ENCODE measurements around the gene PCSK4.
A peak's percentile ranks its signal among the peaks of the same experiment; 100 is the strongest.

PCSK4 gene

DNA sequence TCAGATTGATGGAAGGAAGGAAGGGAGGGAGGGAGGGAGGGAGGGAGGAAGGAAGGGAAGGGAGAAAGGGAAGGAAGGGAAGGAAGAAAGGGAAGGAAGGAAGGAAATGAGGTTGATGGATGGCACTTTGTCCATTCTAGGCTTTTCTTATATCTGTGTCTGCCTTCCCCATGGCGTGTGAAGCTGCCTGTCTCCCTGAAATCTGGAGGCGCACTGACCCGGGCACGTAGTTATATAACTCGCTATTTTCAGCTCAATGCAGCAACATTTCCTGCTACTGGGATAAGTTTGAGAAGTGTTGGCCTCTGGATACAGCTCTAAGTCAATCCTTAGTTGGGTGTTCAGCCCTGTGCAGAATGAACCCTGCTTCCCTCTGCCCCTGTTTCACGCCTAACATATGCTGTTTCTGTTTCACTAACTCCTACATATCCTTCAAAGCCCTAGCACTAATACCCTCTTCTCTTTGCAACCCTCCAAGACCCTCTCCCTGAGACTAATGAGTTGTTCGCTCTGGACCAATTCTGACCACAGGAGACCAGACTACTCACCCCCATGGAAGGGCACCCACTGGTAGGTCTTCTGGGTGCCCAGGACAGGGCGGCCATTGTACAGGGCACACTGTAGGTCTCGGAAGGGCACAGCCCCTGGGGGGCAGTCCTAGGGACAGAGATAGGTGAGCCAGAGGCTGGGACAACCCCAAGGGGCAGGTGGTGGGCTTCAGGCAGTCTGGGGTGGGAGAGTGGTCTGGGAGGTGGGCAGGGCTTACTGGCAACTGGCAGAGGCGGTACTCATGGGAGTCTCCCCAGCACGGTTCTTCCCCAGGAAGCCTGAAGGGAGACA, 19.7 kb upstream of the PCSK4 start:
- TF ChIP-seq, protein P1, sequence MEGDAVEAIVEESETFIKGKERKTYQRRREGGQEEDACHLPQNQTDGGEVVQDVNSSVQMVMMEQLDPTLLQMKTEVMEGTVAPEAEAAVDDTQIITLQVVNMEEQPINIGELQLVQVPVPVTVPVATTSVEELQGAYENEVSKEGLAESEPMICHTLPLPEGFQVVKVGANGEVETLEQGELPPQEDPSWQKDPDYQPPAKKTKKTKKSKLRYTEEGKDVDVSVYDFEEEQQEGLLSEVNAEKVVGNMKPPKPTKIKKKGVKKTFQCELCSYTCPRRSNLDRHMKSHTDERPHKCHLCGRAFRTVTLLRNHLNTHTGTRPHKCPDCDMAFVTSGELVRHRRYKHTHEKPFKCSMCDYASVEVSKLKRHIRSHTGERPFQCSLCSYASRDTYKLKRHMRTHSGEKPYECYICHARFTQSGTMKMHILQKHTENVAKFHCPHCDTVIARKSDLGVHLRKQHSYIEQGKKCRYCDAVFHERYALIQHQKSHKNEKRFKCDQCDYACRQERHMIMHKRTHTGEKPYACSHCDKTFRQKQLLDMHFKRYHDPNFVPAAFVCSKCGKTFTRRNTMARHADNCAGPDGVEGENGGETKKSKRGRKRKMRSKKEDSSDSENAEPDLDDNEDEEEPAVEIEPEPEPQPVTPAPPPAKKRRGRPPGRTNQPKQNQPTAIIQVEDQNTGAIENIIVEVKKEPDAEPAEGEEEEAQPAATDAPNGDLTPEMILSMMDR (IDR thresholded peaks at IDR 0.05; ENCODE audit: extremely low read depth, insufficient read depth, missing control alignments): no peak
- no peak for DNase-seq (ENCODE audit: low spot score)
- in situ Hi-C loops (cut with MboI; ENCODE audit: low pct_unique_long_range_greater_than_20kb, low sequenced_read_pairs, unreplicated experiment): no loop called here

DNA sequence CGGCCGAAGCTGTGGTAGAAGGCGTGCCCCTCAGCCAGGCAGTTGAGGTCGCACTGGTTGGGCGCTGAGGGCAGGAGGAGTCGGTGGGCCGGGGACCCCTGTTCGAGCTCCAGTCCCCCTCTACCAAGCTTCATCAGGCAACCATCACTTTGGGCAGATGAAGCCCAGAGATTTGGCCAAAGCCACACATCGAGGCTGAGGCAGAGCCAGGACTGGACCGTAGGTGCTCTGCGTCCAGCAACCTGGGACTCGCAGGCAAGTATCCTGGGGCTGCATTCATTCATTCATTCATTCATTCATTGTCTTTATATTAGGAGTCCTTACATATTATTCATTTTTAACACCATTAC, 18.3 kb upstream of the PCSK4 start:
- in situ Hi-C loops (cut with MboI; ENCODE audit: low pct_unique_long_range_greater_than_20kb, low sequenced_read_pairs, unreplicated experiment): no loop called here
- DNase-seq (ENCODE audit: low spot score): no peak
- TF ChIP-seq, protein P1 (IDR thresholded peaks at IDR 0.05; ENCODE audit: extremely low read depth, insufficient read depth, missing control alignments): no peak

DNA sequence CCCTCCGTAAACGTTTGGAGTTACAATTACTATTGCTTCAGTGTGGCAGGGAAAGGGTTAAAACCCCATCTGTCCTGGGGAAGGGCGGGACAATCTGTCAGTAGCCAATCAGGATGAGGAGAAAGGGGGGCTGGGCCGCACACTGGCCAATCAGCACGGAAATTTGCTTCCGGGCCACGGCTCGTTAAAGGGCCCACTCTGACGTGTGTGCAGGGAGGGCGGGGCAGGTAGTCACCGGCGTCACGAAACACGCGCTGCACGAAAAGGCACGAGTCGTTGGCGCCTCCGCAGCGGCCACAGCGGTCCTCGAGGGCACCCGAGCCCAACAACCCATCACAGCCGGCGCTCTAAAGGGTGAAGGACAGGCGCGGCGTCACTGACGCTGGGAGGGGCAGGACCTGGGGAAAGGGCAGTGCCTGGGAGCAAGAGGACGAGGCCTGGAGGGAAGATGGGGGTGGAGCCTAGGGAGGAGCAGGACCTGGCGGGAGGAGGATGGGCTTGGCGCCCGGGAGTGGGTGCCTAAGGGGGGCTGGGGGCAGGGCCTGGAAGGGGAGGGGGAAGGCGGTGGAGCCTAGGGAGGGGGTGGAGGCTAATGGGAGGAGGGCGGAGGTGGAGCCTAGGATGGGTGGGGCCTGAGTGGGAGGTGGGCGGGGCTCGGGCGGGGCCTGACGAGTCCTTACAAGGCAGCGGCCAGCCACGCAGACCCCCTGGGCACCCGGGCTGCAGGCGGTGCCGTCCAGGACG, 17.8 kb upstream of the PCSK4 start:
- DNase-seq (ENCODE audit: low spot score): peak; percentile 99
- TF ChIP-seq, protein P1 (IDR thresholded peaks at IDR 0.05; ENCODE audit: extremely low read depth, insufficient read depth, missing control alignments): no peak
- in situ Hi-C loops (cut with MboI; ENCODE audit: low pct_unique_long_range_greater_than_20kb, low sequenced_read_pairs, unreplicated experiment): no loop called here

DNA sequence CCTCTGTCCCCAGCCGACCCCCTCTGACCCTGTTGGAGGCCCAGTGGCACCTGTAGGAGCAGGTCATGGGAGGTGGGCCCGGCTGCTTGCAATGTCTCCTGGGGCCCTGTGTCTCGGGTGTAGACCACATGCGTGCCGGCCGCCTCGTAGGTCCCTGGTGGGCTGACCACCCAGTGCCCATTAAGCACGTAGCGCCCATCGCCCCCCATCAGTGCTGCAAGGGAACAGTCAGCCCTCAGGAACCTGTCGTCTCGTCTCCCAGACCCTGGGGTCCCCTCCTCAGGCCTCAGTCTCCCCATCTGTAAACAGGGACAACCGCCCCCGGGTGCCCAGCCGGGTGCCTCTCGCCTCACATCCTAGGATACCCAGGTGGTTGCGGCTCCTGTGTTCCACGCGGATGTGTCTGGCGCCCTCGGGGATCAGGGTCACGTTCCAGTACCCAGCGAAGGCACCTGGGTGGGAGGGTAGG, 17.1 kb upstream of the PCSK4 start:
- in situ Hi-C loops (cut with MboI; ENCODE audit: low pct_unique_long_range_greater_than_20kb, low sequenced_read_pairs, unreplicated experiment): no loop called here
- no peak for DNase-seq (ENCODE audit: low spot score)
- TF ChIP-seq, protein P1 (IDR thresholded peaks at IDR 0.05; ENCODE audit: extremely low read depth, insufficient read depth, missing control alignments): no peak

DNA sequence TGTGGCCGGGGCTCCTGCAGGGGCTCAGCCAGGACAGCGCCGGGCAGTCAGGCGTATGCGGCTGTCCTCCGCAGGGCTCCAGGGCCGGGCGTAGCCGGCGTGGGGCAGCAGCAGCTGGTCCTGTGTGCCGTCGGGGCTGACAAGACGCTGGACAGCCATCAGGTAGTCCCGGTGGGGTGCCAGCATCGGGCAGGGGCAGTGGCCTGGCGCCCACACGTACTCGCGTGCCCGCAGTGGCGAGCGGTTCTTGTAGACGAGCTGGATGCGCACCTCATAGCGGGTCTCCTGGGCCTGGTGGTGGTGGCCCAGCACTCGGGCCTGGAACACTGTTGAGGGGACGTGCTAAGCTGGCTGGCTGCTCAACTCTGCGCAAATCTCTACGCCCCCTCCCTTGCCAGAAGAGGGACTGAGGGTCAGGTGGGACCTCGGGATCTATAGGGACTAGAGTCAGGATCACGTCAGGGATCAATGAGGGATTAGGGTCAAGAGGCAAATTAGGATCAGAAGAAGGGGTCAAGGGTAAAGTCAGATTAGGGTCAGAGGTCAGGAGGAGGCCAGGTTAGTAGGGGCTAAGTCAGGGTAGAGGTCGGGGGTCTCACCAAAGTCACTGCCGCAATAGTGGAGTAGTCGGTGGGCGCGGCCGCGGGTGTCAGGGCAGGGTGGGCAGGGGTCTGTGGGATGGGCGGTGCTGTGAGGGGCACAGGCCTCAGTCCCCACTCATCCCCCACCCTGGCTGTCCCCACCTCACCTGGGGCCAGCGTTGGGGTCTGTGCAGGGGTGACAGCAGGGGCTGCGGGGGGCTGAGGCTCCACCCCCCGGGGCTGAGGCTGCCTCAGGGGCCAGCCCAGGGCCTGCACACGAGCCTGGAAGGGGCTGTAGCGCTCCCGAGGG, 16.1 kb upstream of the PCSK4 start:
- DNase-seq (ENCODE audit: low spot score): no peak
- in situ Hi-C loops (cut with MboI; ENCODE audit: low pct_unique_long_range_greater_than_20kb, low sequenced_read_pairs, unreplicated experiment): no loop called here
- TF ChIP-seq, protein P1 (IDR thresholded peaks at IDR 0.05; ENCODE audit: extremely low read depth, insufficient read depth, missing control alignments): no peak

DNA sequence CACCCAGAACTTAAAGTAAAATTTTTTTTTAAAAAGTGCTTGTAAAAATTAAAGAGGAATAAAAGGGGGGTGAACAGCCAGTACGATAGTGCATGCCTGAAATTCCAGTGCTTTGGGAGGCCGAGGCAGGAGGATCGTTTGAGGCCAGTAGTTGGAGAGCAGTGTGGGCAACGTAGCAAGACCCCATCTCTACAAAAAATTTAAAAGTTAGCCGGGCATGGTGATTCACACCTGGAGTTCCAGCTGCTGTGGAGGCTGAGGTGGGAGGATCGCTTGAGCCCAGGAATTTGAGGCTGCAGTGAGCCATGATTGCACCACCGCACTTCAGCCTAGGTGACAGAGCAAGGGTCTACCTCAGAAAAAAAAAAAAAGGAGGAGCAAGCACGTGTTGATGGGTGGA, 14.9 kb upstream of the PCSK4 start:
- in situ Hi-C loops (cut with MboI; ENCODE audit: low pct_unique_long_range_greater_than_20kb, low sequenced_read_pairs, unreplicated experiment): no loop called here
- no peak for DNase-seq (ENCODE audit: low spot score)
- TF ChIP-seq, protein P1 (IDR thresholded peaks at IDR 0.05; ENCODE audit: extremely low read depth, insufficient read depth, missing control alignments): no peak
